ENCODE results near the gene MYO1B. TPM values are rescaled to one million over a fixed set of nuclear protein-coding genes. Genes with fewer than 3 reads are reported as not detected.

Gene MYO1B
- total RNA-seq, 1 donor from 2014 or later = 67.7 TPM

GRCh38 chr2:191212119-191212518 is 33.1 kb upstream of the MYO1B start:
- Mint-ChIP-seq H3K27ac (no peak overlapping the region), H3K4me1 (ENCODE audit: unreplicated experiment) (no peaks in the 10 kb centered on the region), H3K36me3 (no peaks in the 10 kb centered on the region), H3K9me3 (no peaks in the 10 kb centered on the region), H3K4me3 (no peak overlapping the region), H3K27me3 (no peaks in the 10 kb centered on the region)
- DNase-seq (ENCODE audit: extremely low spot score, unreplicated experiment) = no peak
- TF ChIP-seq CTCF (conservative IDR thresholded peaks at IDR 0.05) = no peak

DNA sequence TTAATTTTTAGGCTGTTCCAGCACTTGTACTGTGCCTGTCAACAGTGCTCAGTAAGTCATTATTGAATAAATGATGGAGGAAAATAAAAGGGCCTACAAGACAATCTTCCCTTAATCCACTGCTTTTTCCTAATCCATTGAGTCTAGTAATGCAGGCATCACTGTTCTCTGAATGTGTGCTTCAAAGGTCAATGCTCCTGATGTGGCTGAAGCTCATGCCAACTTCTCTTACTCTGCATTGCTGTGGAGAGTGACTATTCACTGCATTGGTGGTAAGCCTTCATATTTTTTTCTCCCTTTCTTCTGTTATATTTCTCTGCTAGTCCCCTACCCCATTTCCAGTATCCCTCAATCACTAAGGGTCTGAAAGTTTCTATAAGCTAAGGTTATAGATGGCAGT is 31.9 kb upstream of the MYO1B start:
- no peaks in the 10 kb centered on the region for H3K36me3 Mint-ChIP-seq
- no peak overlapping the region for H3K27ac Mint-ChIP-seq
- H3K4me1 Mint-ChIP-seq (ENCODE audit: unreplicated experiment) = peaks cover 2% of the 10 kb centered on the region
- H3K27me3 Mint-ChIP-seq = no peaks in the 10 kb centered on the region
- DNase-seq (ENCODE audit: extremely low spot score, unreplicated experiment) = no peak
- H3K9me3 Mint-ChIP-seq = no peaks in the 10 kb centered on the region
- TF ChIP-seq CTCF (conservative IDR thresholded peaks at IDR 0.05) = no peak
- no peak overlapping the region for H3K4me3 Mint-ChIP-seq

DNA sequence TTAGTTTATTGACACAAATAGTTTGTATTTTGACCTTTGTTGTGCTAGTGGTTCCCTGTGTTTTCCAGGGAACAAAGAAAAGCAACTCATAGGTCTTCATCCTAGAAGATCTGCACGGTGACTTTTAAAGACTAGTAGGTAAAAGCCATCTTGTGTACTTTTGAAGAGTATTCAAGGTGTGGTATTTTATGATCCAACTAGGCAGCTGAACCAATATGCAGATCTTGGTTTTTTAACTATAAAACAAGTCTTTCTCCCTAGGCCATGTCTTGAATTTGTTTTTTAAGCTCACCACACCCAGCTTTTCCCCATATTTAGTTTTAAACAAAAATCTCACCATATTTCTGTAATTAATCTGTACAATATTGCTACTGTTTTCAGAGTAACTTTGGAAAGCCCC is 30.0 kb upstream of the MYO1B start:
- Mint-ChIP-seq H3K4me1 (ENCODE audit: unreplicated experiment) (peaks cover 9% of the 10 kb centered on the region), H3K9me3 (peaks cover 3% of the 10 kb centered on the region), H3K27ac (no peak overlapping the region), H3K36me3 (no peaks in the 10 kb centered on the region), H3K4me3 (no peak overlapping the region), H3K27me3 (no peaks in the 10 kb centered on the region)
- no peak for TF ChIP-seq CTCF (conservative IDR thresholded peaks at IDR 0.05)
- DNase-seq (ENCODE audit: extremely low spot score, unreplicated experiment) = no peak

- H3K27ac Mint-ChIP-seq = no peak overlapping the region
- TF ChIP-seq CTCF (conservative IDR thresholded peaks at IDR 0.05) = no peak
- H3K36me3 Mint-ChIP-seq = no peaks in the 10 kb centered on the region
- peaks cover 9% of the 10 kb centered on the region for H3K4me1 Mint-ChIP-seq (ENCODE audit: unreplicated experiment)
- no peaks in the 10 kb centered on the region for H3K27me3 Mint-ChIP-seq
- H3K4me3 Mint-ChIP-seq = no peak overlapping the region
- peaks cover 8% of the 10 kb centered on the region for H3K9me3 Mint-ChIP-seq
- DNase-seq (ENCODE audit: extremely low spot score, unreplicated experiment) = no peak
Measured at GRCh38 chr2:191215666-191216065, 29.5 kb upstream of the MYO1B start.

DNA sequence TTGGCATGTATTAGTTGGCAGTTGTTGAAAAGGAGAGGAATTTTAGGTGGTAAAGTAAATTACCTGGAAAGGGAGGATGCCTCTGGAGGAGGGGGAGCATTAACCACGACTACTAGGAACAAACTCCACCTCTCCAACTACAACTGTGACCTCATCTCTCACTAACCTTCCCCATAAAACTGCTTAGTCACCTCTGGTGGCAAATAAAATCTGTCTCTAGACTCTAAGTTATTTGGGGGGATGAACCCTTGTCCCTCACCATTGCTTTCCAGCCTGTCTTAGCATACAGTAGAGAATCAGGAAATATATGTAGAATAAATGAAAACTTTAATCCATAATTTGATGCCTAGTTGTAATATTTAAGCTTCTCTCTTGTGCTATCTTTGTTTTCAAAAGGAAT is 27.6 kb upstream of the MYO1B start:
- Mint-ChIP-seq H3K9me3 (peaks cover 8% of the 10 kb centered on the region), H3K4me1 (ENCODE audit: unreplicated experiment) (peaks cover 9% of the 10 kb centered on the region), H3K4me3 (no peak overlapping the region), H3K27ac (no peak overlapping the region), H3K36me3 (no peaks in the 10 kb centered on the region), H3K27me3 (no peaks in the 10 kb centered on the region)
- no peak for TF ChIP-seq CTCF (conservative IDR thresholded peaks at IDR 0.05)
- DNase-seq (ENCODE audit: extremely low spot score, unreplicated experiment) = no peak

DNA sequence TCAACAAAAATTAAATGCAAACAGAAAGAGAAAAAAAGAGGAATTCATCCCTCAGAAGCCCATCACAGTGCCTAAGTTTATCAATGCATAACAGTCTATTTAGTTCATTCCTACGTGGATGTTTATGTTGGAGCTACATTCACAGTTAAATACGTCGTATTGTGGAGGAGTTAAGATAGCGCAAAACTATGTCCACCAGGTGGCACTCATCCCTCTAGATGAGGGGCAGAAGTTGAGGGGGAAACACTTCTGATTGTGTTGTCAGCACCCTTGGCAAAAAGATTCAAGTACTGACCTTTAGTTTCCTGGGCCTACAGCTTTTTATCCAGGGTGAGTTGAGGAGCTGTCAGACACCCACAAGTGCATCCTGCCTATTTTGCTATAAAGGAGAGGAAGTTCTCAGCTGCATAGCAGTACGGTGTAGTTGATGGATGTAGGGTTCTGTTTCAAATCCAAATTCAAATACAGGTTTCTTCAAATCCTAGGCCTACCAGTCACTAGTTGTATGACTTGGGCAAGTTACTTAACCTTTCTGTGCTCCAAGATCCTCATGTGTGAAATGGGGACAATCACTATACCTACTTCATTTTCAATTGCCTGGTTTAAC is 26.8 kb upstream of the MYO1B start:
- H3K36me3 Mint-ChIP-seq = no peaks in the 10 kb centered on the region
- peak; percentile 86 for TF ChIP-seq CTCF (conservative IDR thresholded peaks at IDR 0.05)
- no peak overlapping the region for H3K27ac Mint-ChIP-seq
- no peak for DNase-seq (ENCODE audit: extremely low spot score, unreplicated experiment)
- peaks cover 9% of the 10 kb centered on the region for H3K4me1 Mint-ChIP-seq (ENCODE audit: unreplicated experiment)
- H3K4me3 Mint-ChIP-seq = no peak overlapping the region
- H3K27me3 Mint-ChIP-seq = no peaks in the 10 kb centered on the region
- H3K9me3 Mint-ChIP-seq = peaks cover 8% of the 10 kb centered on the region
